GM12872 (cell line): ENCODE measurements around the gene HNRNPC.

Experiments used
- CTCF ChIP-seq: IDR thresholded peaks from 3 replicates; pipeline ENCODE4 v1.5.1; 2011; ENCODE audit warnings: low read depth, mild to moderate bottlenecking, low read length, moderate library complexity; ENCODE audit not compliant: insufficient read depth

Gene HNRNPC

GRCh38 chr14:21202463-21203358 lies 66.5 kb downstream of the HNRNPC start:
- TF ChIP-seq CTCF, result no peak

- TF ChIP-seq CTCF, result no peak
Measured at GRCh38 chr14:21201732-21202462, 67.3 kb downstream of the HNRNPC start.

GRCh38 chr14:21200752-21201461 lies 68.3 kb downstream of the HNRNPC start:
- TF ChIP-seq CTCF, result no peak

- TF ChIP-seq CTCF, result no peak
Measured at GRCh38 chr14:21199611-21200560, 69.4 kb downstream of the HNRNPC start.

- no peak for TF ChIP-seq CTCF
Measured at GRCh38 chr14:21197418-21198205, 71.6 kb downstream of the HNRNPC start.

GRCh38 chr14:21194597-21194996 lies 74.6 kb downstream of the HNRNPC start:
- TF ChIP-seq CTCF, result no peak
